ENCODE data around the gene KLHL29.

KLHL29 gene

GRCh38 chr2:23645230-23645808 is 260.3 kb downstream of the KLHL29 start:
- no peak for TF ChIP-seq FOXP2 (optimal IDR thresholded peaks at IDR 0.05; ENCODE audit: borderline replicate concordance, extremely low read depth, extremely low read length, insufficient read depth)
- no peak for TF ChIP-seq TAF1 (IDR thresholded peaks at IDR 0.05; ENCODE audit: borderline replicate concordance, insufficient read depth, low read length)
- no peak for TF ChIP-seq REST (IDR thresholded peaks at IDR 0.05; ENCODE audit: insufficient read depth in 1 of 2, low read depth in 2 of 2, low read length in 2 of 2)
- TF ChIP-seq POLR2AphosphoS5 (IDR thresholded peaks at IDR 0.05; ENCODE audit: low read depth, low read length) = no peak
- TF ChIP-seq SIN3A (IDR thresholded peaks at IDR 0.05; ENCODE audit: borderline replicate concordance, insufficient read depth, low read length) = no peak

GRCh38 chr2:23647563-23647962 is 262.6 kb downstream of the KLHL29 start:
- TF ChIP-seq TAF1 (IDR thresholded peaks at IDR 0.05; ENCODE audit: borderline replicate concordance, insufficient read depth, low read length) (no peak), SIN3A (IDR thresholded peaks at IDR 0.05; ENCODE audit: borderline replicate concordance, insufficient read depth, low read length) (no peak), FOXP2 (optimal IDR thresholded peaks at IDR 0.05; ENCODE audit: borderline replicate concordance, extremely low read depth, extremely low read length, insufficient read depth) (no peak), POLR2AphosphoS5 (IDR thresholded peaks at IDR 0.05; ENCODE audit: low read depth, low read length) (no peak), REST (IDR thresholded peaks at IDR 0.05; ENCODE audit: insufficient read depth in 1 of 2, low read depth in 2 of 2, low read length in 2 of 2) (no peak)

- TF ChIP-seq TAF1 (IDR thresholded peaks at IDR 0.05; ENCODE audit: borderline replicate concordance, insufficient read depth, low read length) = no peak
Observed at GRCh38 chr2:23649303-23649702, 264.3 kb downstream of the KLHL29 start.

GRCh38 chr2:23649819-23650218 is 264.8 kb downstream of the KLHL29 start:
- TF ChIP-seq TAF1 (IDR thresholded peaks at IDR 0.05; ENCODE audit: borderline replicate concordance, insufficient read depth, low read length) = no peak
- no peak for TF ChIP-seq SIN3A (IDR thresholded peaks at IDR 0.05; ENCODE audit: borderline replicate concordance, insufficient read depth, low read length)
- TF ChIP-seq REST (IDR thresholded peaks at IDR 0.05; ENCODE audit: insufficient read depth in 1 of 2, low read depth in 2 of 2, low read length in 2 of 2) = no peak
- TF ChIP-seq FOXP2 (optimal IDR thresholded peaks at IDR 0.05; ENCODE audit: borderline replicate concordance, extremely low read depth, extremely low read length, insufficient read depth) = no peak
- no peak for TF ChIP-seq POLR2AphosphoS5 (IDR thresholded peaks at IDR 0.05; ENCODE audit: low read depth, low read length)

- TF ChIP-seq POLR2AphosphoS5 (IDR thresholded peaks at IDR 0.05; ENCODE audit: low read depth, low read length) (no peak), FOXP2 (optimal IDR thresholded peaks at IDR 0.05; ENCODE audit: borderline replicate concordance, extremely low read depth, extremely low read length, insufficient read depth) (no peak), SIN3A (IDR thresholded peaks at IDR 0.05; ENCODE audit: borderline replicate concordance, insufficient read depth, low read length) (no peak), REST (IDR thresholded peaks at IDR 0.05; ENCODE audit: insufficient read depth in 1 of 2, low read depth in 2 of 2, low read length in 2 of 2) (no peak), TAF1 (IDR thresholded peaks at IDR 0.05; ENCODE audit: borderline replicate concordance, insufficient read depth, low read length) (no peak)
Observed at GRCh38 chr2:23651187-23652080, 266.5 kb downstream of the KLHL29 start.
